Stomach (tissue), 4 donors: ENCODE measurements around the gene ATAD3B.

Source experiments
- EP300 ChIP-seq: sonication (generic); formaldehyde crosslinking; IDR thresholded peaks from one replicate; pipeline ENCODE4 v1.6.1; 2017; ENCODE audit warnings: antibody characterized with exemption
- POLR2A ChIP-seq, 4 donors: fragments of 450-650 bp; IDR thresholded peaks; one replicate each; pipeline ENCODE4 v1.6.1; 2016; ENCODE audit warnings: antibody characterized with exemption in 4 of 4, control low read depth in 2 of 4, mild to moderate bottlenecking in 1 of 4, moderate library complexity in 1 of 4
- POLR2AphosphoS5 ChIP-seq, 3 donors: sonication (generic); formaldehyde crosslinking; IDR thresholded peaks; one replicate each; pipeline ENCODE4 v1.6.1; 2016; ENCODE audit warnings: antibody characterized with exemption in 3 of 3
- TF ChIP-seq, protein P1 (sequence below), 7 experiments: fragments of 450-650 bp in 4 of 7; fragments of 200-600 bp in 3 of 7; sonication (generic) in 3 of 7; IDR thresholded peaks; one replicate each; pipeline ENCODE4 v1.5.1; 2016 to 2019; ENCODE audit warnings: antibody characterized with exemption in 7 of 7, control low read depth in 2 of 7, mild to moderate bottlenecking in 1 of 7

DNA sequence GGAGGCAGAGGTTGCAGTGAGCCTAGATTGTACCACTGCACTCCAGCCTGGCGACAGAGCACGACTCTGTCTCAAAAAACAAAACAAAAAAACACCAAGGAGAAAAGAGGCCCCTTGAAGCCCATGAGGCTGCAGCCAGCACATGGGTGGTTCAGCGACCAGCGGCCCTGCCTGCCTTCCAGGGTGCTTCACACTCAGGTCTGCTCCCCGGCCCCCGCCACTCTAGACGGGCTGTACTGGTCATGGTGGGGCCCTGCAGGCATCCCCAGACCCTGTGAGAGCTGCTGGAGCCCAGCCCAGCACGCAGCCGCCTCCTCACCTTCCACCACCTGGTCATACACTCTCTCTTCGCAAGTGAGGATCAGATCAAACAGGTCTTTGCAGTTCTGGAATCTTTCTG, 73.0 kb downstream of the ATAD3B start:
- TF ChIP-seq, protein P1, sequence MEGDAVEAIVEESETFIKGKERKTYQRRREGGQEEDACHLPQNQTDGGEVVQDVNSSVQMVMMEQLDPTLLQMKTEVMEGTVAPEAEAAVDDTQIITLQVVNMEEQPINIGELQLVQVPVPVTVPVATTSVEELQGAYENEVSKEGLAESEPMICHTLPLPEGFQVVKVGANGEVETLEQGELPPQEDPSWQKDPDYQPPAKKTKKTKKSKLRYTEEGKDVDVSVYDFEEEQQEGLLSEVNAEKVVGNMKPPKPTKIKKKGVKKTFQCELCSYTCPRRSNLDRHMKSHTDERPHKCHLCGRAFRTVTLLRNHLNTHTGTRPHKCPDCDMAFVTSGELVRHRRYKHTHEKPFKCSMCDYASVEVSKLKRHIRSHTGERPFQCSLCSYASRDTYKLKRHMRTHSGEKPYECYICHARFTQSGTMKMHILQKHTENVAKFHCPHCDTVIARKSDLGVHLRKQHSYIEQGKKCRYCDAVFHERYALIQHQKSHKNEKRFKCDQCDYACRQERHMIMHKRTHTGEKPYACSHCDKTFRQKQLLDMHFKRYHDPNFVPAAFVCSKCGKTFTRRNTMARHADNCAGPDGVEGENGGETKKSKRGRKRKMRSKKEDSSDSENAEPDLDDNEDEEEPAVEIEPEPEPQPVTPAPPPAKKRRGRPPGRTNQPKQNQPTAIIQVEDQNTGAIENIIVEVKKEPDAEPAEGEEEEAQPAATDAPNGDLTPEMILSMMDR (IDR thresholded peaks at IDR 0.05): no peak
- TF ChIP-seq POLR2AphosphoS5 (IDR thresholded peaks at IDR 0.05): no peak
- TF ChIP-seq POLR2A (IDR thresholded peaks at IDR 0.05): no peak
- no peak for TF ChIP-seq EP300
